Stomach (tissue), 4 donors: ENCODE data around the gene MRPL21.

Experiments used
- CTCF ChIP-seq, 7 experiments: fragments of 450-650 bp in 4 of 7; fragments of 200-600 bp in 3 of 7; sonication (generic) in 3 of 7; IDR thresholded peaks; one replicate each; pipeline ENCODE4 v1.5.1; 2016 to 2019; ENCODE audit warnings: antibody characterized with exemption in 7 of 7, control low read depth in 2 of 7, mild to moderate bottlenecking in 1 of 7
- POLR2AphosphoS5 ChIP-seq, 3 donors: sonication (generic); formaldehyde crosslinking; IDR thresholded peaks; one replicate each; pipeline ENCODE4 v1.6.1; 2016; ENCODE audit warnings: antibody characterized with exemption in 3 of 3

GRCh38 chr11:68928136-68928880 lies 24.7 kb upstream of the MRPL21 start:
- TF ChIP-seq POLR2AphosphoS5 (IDR thresholded peaks at IDR 0.05) (peak; percentile 26 to 66 (median 39)), CTCF (IDR thresholded peaks at IDR 0.05) (no peak)
